GM18907 (cell line): ENCODE results near the gene CCSER1.
"Not testable (repeated sequence)": the region's sequence is repeated elsewhere in the genome, so short reads cannot be mapped to it uniquely, and the experiment has no call there.

Source experiments
- ATAC-seq: cut with Tn5 transposase; IDR thresholded peaks from one replicate; pipeline ENCODE4 v1.9.1; 2021; ENCODE audit warnings: mild to moderate bottlenecking, moderate library complexity; ENCODE audit not compliant: unreplicated experiment

CCSER1 gene

DNA sequence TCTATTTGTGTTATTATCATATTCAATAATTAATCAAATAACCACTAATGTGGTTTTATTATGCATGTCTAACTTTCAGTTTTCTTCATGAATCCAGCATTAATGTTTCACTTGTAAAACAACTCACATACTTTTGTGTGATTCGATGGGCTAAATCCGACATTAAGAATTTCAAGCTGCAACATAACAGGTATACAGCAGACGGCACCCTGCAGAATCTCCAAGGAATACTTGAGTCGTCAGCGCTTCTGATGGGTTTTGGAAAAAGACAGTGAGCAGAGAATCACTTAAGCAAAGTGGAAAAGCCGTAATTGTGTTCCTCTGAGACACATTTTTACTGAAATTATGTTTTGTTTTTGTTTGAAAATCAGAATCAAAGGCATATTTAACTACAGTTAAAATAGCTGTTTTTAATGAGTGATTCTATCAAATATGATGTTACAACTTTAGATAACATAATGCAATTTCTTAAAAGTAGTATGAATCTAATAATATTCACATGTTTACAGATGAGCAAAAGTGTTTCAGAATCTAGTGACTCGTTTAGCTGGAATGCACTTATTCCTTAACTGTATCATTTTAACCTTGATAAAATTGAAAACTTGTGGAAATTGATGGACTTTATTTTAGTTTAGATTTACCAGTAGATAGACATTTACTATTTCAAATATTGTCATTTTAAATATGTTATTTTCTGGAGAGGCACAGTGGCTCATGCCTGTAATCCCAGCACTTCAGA is 514.8 kb downstream of the CCSER1 start:
- no peak for ATAC-seq

- ATAC-seq = no peak
These were observed 516.0 kb downstream of the CCSER1 start for GRCh38 chr4:90643156-90643555.

DNA sequence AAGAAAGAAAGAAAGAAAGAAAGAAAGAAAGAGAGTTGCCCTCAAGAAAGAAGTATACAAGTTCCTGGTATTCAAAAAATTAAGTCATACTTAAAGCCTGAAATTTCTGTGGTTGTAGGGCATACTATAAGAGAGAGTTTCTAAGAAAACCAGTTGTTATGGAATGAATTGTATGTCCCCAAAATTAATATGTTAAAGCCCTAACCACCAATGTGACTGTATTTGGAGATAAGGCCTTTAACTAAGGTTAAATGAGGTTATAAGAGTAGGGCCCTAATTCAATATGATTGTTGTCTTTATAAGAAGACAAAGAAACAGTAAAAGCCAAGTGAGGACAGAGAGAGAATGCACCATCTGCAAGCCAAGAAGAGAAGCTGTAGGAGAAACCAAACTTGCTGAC is 521.1 kb downstream of the CCSER1 start:
- no peak for ATAC-seq

DNA sequence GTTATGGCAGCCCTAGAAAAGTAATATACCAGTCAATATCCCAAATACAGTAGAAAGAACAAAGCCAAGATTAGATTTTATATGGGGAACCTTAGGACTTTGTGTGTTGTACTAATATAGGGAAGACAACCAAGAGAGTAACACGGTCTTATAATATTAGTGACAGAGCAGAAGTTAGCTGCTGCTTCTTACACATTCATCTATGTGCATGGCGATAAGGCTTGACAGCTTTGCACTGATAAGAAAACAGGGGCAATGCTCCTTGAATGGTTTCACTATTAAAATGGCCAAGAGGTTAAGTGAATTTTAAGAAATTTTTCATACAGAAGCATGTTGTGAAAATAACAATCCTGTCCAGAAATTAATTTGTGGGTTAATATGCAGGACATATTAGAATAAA is 521.6 kb downstream of the CCSER1 start:
- ATAC-seq = no peak

DNA sequence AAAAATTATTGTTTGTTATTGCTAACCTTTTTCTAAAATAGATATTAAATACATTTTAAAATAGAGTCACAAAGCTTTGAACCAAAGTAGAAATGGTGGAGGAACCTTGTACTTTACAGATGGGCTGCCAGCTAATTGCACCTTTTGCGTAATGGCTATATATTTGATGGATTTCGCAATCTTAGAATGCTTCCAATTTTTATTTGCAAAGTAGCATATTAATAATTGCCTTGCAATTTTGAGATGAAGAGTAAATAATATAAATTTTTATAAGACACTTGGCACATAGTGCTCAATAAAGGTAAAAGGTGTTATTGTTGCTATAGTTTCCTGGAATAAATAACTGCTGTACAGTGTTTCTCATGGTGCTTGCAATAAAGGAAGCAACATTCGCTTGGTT is 533.5 kb downstream of the CCSER1 start:
- no peak for ATAC-seq

- ATAC-seq = no peak
These were observed 543.0 kb downstream of the CCSER1 start for GRCh38 chr4:90670183-90670582.

DNA sequence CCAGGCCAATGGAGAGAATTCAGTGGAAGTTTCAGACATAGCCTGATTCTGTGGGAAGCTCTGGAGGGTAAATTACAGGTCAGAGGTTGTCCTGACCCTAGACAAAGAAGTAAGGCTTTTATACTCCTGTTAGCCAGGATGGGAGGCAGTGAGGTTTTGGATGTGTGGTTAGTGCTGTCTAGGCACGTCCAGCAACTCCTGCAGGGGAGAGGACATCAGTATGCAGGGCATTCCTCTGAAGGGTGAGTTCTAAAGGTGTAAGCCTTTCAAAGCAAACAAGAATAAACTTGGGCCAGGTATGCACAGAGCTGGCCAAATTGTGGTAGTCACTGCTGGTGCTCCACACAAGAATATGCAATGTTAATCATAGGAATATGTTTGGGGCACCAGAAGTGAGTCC is 562.5 kb downstream of the CCSER1 start:
- ATAC-seq = no peak

DNA sequence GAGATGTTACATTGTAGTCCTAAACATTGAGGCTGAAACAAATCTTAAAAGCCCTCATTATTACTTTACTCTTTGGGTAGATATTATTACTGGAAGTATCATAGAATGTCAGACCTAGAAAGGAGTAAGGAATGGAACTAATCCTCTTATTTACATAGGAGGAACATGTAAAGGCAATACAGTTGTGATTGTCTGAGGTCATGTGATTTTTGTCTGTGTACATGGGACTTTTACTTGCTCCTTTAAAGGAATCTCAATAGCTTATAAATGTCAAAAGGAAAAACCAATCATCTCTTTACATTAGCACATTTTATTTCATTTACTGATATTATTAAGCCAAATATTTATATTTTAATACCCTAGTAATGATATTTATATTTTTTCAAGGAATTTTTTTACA is 568.2 kb downstream of the CCSER1 start:
- no peak for ATAC-seq

DNA sequence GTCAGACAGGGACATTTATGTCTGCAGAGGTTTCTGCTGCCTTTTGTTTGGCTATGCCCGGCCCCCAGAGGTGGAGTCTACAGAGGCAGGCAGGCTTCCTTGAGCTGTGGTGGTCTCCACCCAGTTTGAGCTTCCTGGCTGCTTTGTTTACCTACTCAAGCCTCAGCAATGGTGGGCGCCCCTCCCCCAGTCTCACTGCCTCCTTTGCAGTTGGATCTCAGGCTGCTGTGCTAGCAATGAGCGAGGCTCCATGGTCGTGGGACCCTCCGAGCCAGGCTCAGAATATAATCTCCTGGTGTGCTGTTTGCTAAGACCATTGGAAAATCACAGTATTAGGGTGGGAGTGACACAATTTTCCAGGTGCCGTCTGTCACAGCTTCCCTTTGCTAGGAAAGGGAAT is 578.3 kb downstream of the CCSER1 start:
- ATAC-seq = not testable (repeated sequence)

DNA sequence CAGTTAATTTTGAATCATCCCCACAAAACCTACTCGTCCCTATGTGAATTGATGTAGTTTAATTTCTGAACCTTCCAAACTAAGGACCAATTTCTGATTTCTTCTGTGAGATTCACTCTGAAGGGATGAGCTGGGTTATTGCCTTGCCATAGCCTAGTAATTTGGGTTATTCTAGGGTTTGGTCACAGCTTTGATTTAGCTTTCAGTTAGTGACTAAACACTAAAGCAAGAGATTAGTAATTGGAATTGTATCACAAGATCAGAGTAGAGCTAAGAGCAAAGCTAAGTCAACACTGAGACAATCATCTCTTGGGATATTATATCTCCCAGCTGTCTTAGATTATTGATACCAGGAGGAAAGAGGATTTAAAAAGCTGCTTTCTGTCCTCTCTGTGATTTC is 588.0 kb downstream of the CCSER1 start:
- ATAC-seq = no peak

- ATAC-seq = no peak
These were observed 591.7 kb downstream of the CCSER1 start for GRCh38 chr4:90718931-90719330.

- ATAC-seq = no peak
These were observed 600.7 kb downstream of the CCSER1 start for GRCh38 chr4:90727938-90728337.

- no peak for ATAC-seq
These were observed 603.6 kb downstream of the CCSER1 start for GRCh38 chr4:90730752-90731151.

- no peak for ATAC-seq
These were observed 606.0 kb downstream of the CCSER1 start for GRCh38 chr4:90733211-90733610.

DNA sequence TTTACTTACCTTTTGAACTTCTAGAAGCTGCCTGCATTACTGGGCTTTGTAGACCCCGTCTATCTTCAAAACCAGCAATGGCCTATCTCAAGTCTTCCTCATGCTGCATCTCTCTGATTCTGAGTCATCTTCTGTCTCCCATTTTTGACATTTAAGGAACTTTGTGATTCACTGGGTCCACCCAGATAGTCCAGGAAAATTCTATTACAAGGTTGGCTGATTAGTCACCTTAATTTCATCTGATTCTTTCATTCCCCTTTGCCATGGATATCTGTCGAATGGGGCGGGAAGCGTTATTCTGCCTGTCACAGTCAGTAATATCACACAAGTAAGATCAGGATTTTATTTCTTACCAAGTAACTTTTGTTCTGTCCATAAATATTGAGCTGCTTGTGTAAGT is 618.0 kb downstream of the CCSER1 start:
- no peak for ATAC-seq

GRCh38 chr4:90753068-90753467 is 625.9 kb downstream of the CCSER1 start:
- no peak for ATAC-seq

- no peak for ATAC-seq
These were observed 630.4 kb downstream of the CCSER1 start for GRCh38 chr4:90757534-90758060.

GRCh38 chr4:90760059-90760458 is 632.9 kb downstream of the CCSER1 start:
- ATAC-seq = no peak

DNA sequence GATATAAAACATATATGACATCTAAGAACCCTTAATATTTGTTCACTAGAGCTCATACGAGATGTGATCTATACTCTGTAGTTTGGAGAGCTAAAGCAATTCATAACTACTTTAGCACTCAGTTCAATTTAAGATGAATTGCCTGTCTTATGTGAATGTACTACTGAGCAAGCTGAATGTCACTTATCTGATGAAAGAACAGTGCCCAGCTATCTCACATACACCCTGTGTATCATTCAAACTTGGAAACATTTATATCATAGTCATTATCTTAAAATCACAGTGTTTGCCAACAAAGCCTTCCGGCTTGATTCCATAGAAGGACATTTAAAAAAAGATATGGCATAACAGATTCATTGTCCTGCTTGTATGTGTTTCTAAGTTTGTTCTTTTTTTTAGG is 639.6 kb downstream of the CCSER1 start:
- no peak for ATAC-seq

GRCh38 chr4:90769251-90769650 is 642.1 kb downstream of the CCSER1 start:
- no peak for ATAC-seq

DNA sequence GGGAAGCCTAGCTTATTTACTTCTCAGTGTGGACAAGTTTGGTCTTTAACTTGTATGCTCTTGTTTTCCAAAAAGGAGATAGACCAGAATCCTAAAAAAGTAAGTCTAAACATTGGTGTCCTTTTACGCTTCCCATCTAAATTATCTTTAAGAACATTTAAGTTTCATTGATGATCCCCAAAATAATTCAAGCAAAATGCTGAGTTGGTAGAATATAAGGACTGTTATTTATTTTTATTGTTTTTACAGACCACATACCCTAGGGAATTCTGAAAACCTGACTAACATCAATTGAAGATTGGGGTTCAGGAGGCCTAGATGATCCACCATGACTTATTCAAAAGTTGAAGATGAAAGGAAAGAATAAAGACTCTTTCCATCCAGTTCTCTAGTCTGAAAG is 653.0 kb downstream of the CCSER1 start:
- ATAC-seq = no peak

DNA sequence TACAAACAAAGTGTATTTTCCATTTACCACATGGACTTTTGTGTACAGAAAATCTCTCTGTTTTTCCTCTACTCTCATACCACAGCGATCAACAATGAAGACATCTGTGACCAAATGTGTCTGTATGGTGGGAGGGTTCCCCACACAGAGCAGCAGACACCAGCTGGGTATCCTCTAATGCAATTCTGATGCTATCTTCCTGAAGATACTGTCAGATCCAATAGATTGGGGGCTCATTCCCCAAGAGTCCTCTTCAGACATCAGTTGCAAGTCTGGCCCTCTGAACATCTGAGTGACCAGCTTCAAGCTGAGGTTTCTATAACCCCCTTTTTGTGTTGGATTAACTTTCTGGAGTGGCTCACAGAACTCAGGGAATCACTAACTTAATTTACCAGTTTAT is 659.4 kb downstream of the CCSER1 start:
- ATAC-seq = no peak

- no peak for ATAC-seq
These were observed 665.5 kb downstream of the CCSER1 start for GRCh38 chr4:90792696-90793095.
